Neuronal stem cell (in vitro differentiated cells): ENCODE measurements around the gene TGFBR1.

ENCODE experiments used
- DNase-seq: peaks from one replicate; pipeline ENCODE4 v3.0.0-alpha.2; 2013; ENCODE audit warnings: low spot score
- H2AFZ ChIP-seq: one replicate; pipeline ENCODE4 v1.6.1; 2013; ENCODE audit warnings: mild to moderate bottlenecking, low read length, inconsistent platforms
- H2AK5ac ChIP-seq: 2 replicates; pipeline ENCODE4 v1.6.1; 2013; ENCODE audit warnings: low read depth, mild to moderate bottlenecking, inconsistent platforms, low read length, moderate library complexity, mixed read lengths
- H2BK120ac ChIP-seq: 2 replicates; pipeline ENCODE4 v1.6.1; 2013; ENCODE audit warnings: low read depth, mild to moderate bottlenecking, inconsistent platforms, low read length, moderate library complexity, mixed read lengths
- H2BK12ac ChIP-seq: one replicate; pipeline ENCODE4 v1.6.1; 2013; ENCODE audit warnings: low read length, inconsistent platforms
- H2BK15ac ChIP-seq: 2 replicates; pipeline ENCODE4 v1.6.1; 2013; ENCODE audit warnings: mild to moderate bottlenecking, low read length, inconsistent platforms, mixed read lengths
- H2BK5ac ChIP-seq: one replicate; pipeline ENCODE4 v1.6.1; 2013; ENCODE audit warnings: inconsistent platforms, mild to moderate bottlenecking, low read length, moderate library complexity
- H3K14ac ChIP-seq: one replicate; pipeline ENCODE4 v1.6.1; 2013; ENCODE audit warnings: low read length, inconsistent platforms
- H3K18ac ChIP-seq: 2 replicates; pipeline ENCODE4 v1.6.1; 2013; ENCODE audit warnings: low read length, inconsistent platforms
- H3K23ac ChIP-seq: 2 replicates; pipeline ENCODE4 v1.6.1; 2013; ENCODE audit warnings: low read depth, mild to moderate bottlenecking, mixed read lengths, low read length, inconsistent platforms; ENCODE audit not compliant: poor library complexity
- H3K27ac ChIP-seq: replicated peaks from 3 replicates; pipeline ENCODE4 v1.5.1; 2013; ENCODE audit warnings: low read length, inconsistent platforms
- H3K27me3 ChIP-seq, 3 experiments: 2 replicates each; pipeline ENCODE4 v1.6.1; 2013; ENCODE audit warnings: low read length in 3 of 3, mild to moderate bottlenecking in 2 of 3, inconsistent platforms in 1 of 3, low read depth in 1 of 3, mixed read lengths in 1 of 3, moderate library complexity in 1 of 3; ENCODE audit not compliant: control insufficient read depth in 3 of 3, insufficient read depth in 3 of 3
- H3K36me3 ChIP-seq, 2 donors: replicated peaks in 1 of 2; 2 replicates each; pipeline ENCODE4 v1.6.1; 2013; ENCODE audit warnings: low read length in 2 of 2; ENCODE audit not compliant: control insufficient read depth in 2 of 2, insufficient read depth in 2 of 2
- H3K4ac ChIP-seq: 2 replicates; pipeline ENCODE4 v1.6.1; 2013; ENCODE audit warnings: inconsistent platforms, mild to moderate bottlenecking, low read length, moderate library complexity
- H3K4me1 ChIP-seq, 2 donors: 1 replicate in 1 of 2; 2 replicates in 1 of 2; pipeline ENCODE4 v1.6.1; 2013; ENCODE audit warnings: low read length in 2 of 2, low read depth in 1 of 2; ENCODE audit not compliant: control insufficient read depth in 2 of 2, insufficient read depth in 1 of 2
- H3K4me2 ChIP-seq: one replicate; pipeline ENCODE4 v1.6.1; 2013; ENCODE audit warnings: mild to moderate bottlenecking, low read length, inconsistent platforms; ENCODE audit not compliant: insufficient read depth, poor library complexity, severe bottlenecking
- H3K4me3 ChIP-seq, 2 donors: 2 replicates each; pipeline ENCODE4 v1.5.1; 2013; ENCODE audit warnings: low read length in 2 of 2, mild to moderate bottlenecking in 2 of 2, inconsistent platforms in 1 of 2, moderate library complexity in 1 of 2
- H3K79me1 ChIP-seq: one replicate; pipeline ENCODE4 v1.6.1; 2013; ENCODE audit warnings: low read depth, mild to moderate bottlenecking, inconsistent platforms, low read length, moderate library complexity
- H3K9ac ChIP-seq: one replicate; pipeline ENCODE4 v1.6.1; 2013; ENCODE audit warnings: mild to moderate bottlenecking, low read depth, low read length, inconsistent platforms; ENCODE audit not compliant: poor library complexity
- H3K9me3 ChIP-seq, 2 donors: replicated peaks in 1 of 2; 2 replicates each; pipeline versions ENCODE3 to v1.6.1; 2013; ENCODE audit warnings: low read length in 2 of 2, mild to moderate bottlenecking in 2 of 2, inconsistent platforms in 1 of 2, low read depth in 1 of 2, mixed read lengths in 1 of 2, moderate library complexity in 1 of 2; ENCODE audit not compliant: control insufficient read depth in 2 of 2, insufficient read depth in 1 of 2
- H4K8ac ChIP-seq: one replicate; pipeline ENCODE4 v1.6.1; 2013; ENCODE audit warnings: low read depth, mild to moderate bottlenecking, inconsistent platforms, low read length, moderate library complexity
- H4K91ac ChIP-seq: one replicate; pipeline ENCODE4 v1.6.1; 2013; ENCODE audit warnings: low read length, low read depth, mild to moderate bottlenecking, inconsistent platforms; ENCODE audit not compliant: poor library complexity
- WGBS, 2 donors: extraction: QIAGEN DNeasy Blood & Tissue Kit; methylation state at CpG; one replicate each; pipeline ENCODE4 v1.1.7; 2013; ENCODE audit warnings: missing lambda C conversion rate in 2 of 2, mixed read lengths in 1 of 2; ENCODE audit not compliant: insufficient read length in 2 of 2, insufficient replicate concordance in 1 of 2; ENCODE audit errors: extremely low coverage in 2 of 2; 5-methylcytosine and 5-hydroxymethylcytosine counted together

The TGFBR1 gene

DNA sequence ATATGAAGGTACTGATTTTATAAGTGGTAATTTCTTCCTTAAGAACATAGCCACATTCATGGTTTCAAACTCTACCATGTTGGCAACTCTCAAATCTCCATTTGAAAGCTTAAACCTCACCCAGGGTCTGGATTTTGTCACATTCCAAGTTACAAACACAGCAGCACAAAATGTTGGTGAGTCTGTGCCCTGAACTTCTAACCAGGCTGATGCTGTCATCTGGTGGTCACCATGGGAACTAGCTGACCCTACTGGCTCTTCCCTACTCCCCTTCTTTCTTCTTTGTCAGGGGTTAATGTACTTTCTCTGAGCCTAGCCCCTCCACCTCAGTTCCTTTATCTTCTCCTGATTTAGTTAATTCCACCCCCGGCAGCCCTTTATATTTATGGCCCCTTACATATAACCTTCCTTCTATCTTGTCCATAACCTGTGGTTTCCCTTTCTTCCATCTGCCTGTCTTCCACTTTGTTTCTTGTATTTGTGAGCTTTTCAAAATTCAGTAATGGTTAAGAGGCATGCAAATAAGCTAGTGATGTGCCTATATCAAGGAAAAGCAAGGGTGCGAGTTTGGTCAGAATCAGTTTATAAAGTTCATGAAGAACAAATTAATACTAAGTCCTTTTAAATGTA lies 35.9 kb downstream of the TGFBR1 start:
- Histone ChIP-seq H3K36me3 (peaks cover 19 to 90% of the 10 kb centered on the region in 2 donors), H4K8ac (no peak overlapping the region), H3K4me2 (no peak overlapping the region), H2BK5ac (no peak overlapping the region), H3K4ac (no peak overlapping the region), H3K9me3 (peaks cover 0 to 13% of the 10 kb centered on the region in 2 donors), H3K9ac (no peak overlapping the region), H3K23ac (no peak overlapping the region), H2BK15ac (no peak overlapping the region), H2BK12ac (no peak overlapping the region), H3K4me1 (peaks cover 0 to 8% of the 10 kb centered on the region in 2 donors), H2AK5ac (no peak overlapping the region), H2BK120ac (no peak overlapping the region), H3K27ac (no peak overlapping the region), H3K79me1 (peaks cover 5% of the 10 kb centered on the region), H3K18ac (no peak overlapping the region), H3K14ac (no peak overlapping the region), H4K91ac (no peak overlapping the region), H3K4me3 (no peak overlapping the region), H2AFZ (no peak overlapping the region), H3K27me3 (no peaks in the 10 kb centered on the region)
- WGBS, 2 donors, result no CpG with 5 or more reads among the region's 2 CpGs
- DNase-seq, result peak; percentile 41

GRCh38 chr9:99141849-99142248 lies 36.9 kb downstream of the TGFBR1 start:
- Histone ChIP-seq H2BK15ac (no peak overlapping the region), H3K9ac (no peak overlapping the region), H2AFZ (no peak overlapping the region), H3K4me2 (no peak overlapping the region), H3K4me1 (peaks cover 0 to 8% of the 10 kb centered on the region in 2 donors), H3K79me1 (peaks cover 5% of the 10 kb centered on the region), H3K18ac (no peak overlapping the region), H3K4ac (no peak overlapping the region), H2BK12ac (no peak overlapping the region), H4K8ac (no peak overlapping the region), H2BK5ac (no peak overlapping the region), H3K14ac (no peak overlapping the region), H3K9me3 (peaks cover 0 to 13% of the 10 kb centered on the region in 2 donors), H2AK5ac (no peak overlapping the region), H3K36me3 (peaks cover 25 to 92% of the 10 kb centered on the region in 2 donors), H2BK120ac (no peak overlapping the region), H3K23ac (no peak overlapping the region), H4K91ac (no peak overlapping the region), H3K27me3 (no peaks in the 10 kb centered on the region), H3K27ac (no peak overlapping the region), H3K4me3 (no peak overlapping the region)
- DNase-seq, result no peak
- no CpG with 5 or more reads among the region's 5 CpGs for WGBS, 2 donors

DNA sequence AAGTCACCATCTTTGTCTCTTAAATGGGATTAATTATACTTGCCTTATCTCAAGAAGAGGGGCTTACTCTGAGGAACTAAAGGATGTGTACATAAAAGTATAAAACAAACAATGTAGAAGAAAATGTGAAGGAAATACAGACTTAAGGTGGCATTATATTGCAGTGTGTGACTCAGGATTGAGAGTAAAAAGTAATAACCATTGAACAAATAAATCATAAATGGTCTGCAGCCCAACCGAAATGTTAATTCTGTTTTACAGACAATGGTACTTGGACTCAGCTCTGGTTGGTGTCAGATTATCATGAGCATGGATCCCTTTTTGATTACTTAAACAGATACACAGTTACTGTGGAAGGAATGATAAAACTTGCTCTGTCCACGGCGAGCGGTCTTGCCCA lies 37.4 kb downstream of the TGFBR1 start:
- Histone ChIP-seq H3K4me3 (no peak overlapping the region), H2BK15ac (no peak overlapping the region), H3K9me3 (peaks cover 0 to 13% of the 10 kb centered on the region in 2 donors), H3K23ac (no peak overlapping the region), H3K4me1 (peaks cover 0 to 8% of the 10 kb centered on the region in 2 donors), H4K91ac (no peak overlapping the region), H2AK5ac (no peak overlapping the region), H3K79me1 (peaks cover 5% of the 10 kb centered on the region), H2BK5ac (no peak overlapping the region), H3K9ac (no peak overlapping the region), H3K4me2 (no peak overlapping the region), H3K14ac (no peak overlapping the region), H3K4ac (no peak overlapping the region), H3K18ac (no peak overlapping the region), H3K27me3 (no peaks in the 10 kb centered on the region), H3K36me3 (peaks cover 28 to 92% of the 10 kb centered on the region in 2 donors), H3K27ac (no peak overlapping the region), H2AFZ (no peak overlapping the region), H2BK12ac (no peak overlapping the region), H4K8ac (no peak overlapping the region), H2BK120ac (no peak overlapping the region)
- no CpG with 5 or more reads among the region's 4 CpGs for WGBS, 2 donors
- DNase-seq, result no peak

DNA sequence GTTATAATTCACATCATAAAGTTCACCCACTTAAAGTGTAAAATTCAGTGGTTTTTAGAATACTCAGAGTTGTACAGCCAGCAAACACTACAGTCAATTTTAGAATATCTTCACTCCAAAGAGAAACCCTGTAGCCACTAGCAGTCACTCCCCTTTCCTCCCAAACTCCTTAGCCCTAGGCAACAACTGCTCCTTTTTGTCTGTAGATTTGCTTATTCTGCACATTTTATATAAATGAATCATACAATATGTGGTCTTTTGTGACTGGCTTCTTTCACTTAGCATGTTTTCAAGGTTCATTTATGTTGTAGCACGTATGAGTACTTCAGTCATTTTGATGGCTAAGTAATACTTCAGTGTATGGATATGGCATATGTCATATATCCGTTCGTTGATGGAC lies 38.7 kb downstream of the TGFBR1 start:
- Histone ChIP-seq H4K91ac (no peak overlapping the region), H3K4me2 (no peak overlapping the region), H3K79me1 (peaks cover 5% of the 10 kb centered on the region), H3K27ac (no peak overlapping the region), H3K4me1 (peaks cover 0 to 8% of the 10 kb centered on the region in 2 donors), H3K9ac (no peak overlapping the region), H3K36me3 (peaks cover 27 to 92% of the 10 kb centered on the region in 2 donors), H3K14ac (no peak overlapping the region), H2BK5ac (no peak overlapping the region), H2BK15ac (no peak overlapping the region), H2BK120ac (no peak overlapping the region), H3K4me3 (no peak overlapping the region), H3K4ac (no peak overlapping the region), H4K8ac (no peak overlapping the region), H2AFZ (no peak overlapping the region), H3K27me3 (no peaks in the 10 kb centered on the region), H3K18ac (no peak overlapping the region), H2AK5ac (no peak overlapping the region), H3K23ac (no peak overlapping the region), H3K9me3 (peaks cover 0 to 10% of the 10 kb centered on the region in 2 donors), H2BK12ac (no peak overlapping the region)
- WGBS, 2 donors, result no CpG with 5 or more reads among the region's 3 CpGs
- DNase-seq, result no peak
